GM10248 (cell line): ENCODE measurements around the gene MLLT1.
"Not testable (repeated sequence)": the region's sequence is repeated elsewhere in the genome, so short reads cannot be mapped to it uniquely, and the experiment has no call there.

Experiments used
- CTCF ChIA-PET: fragments of 300-600 bp; sonication (Branson Sonifier 250); formaldehyde crosslinking; extraction: SDS; loops from one replicate; lab custom pipeline; 2021; ENCODE audit warnings: antibody characterized with exemption; lab: Yijun Ruan, JAX
- POLR2A ChIA-PET: fragments of 350-650 bp; sonication (Branson Sonifier 250); formaldehyde crosslinking; extraction: SDS; loops from one replicate; lab custom pipeline; 2020; ENCODE audit warnings: antibody characterized with exemption; lab: Yijun Ruan, JAX
- DNase-seq: peaks from one replicate; pipeline ENCODE4 v3.0.0; 2012; ENCODE audit errors: extremely low spot score
- TF ChIP-seq, protein P1 (sequence below): IDR thresholded peaks from 2 replicates; pipeline ENCODE4 v1.5.1; 2012; ENCODE audit warnings: mild to moderate bottlenecking, low read depth; ENCODE audit errors: extremely low read depth, missing control alignments, control extremely low read depth

MLLT1 gene

GRCh38 chr19:6288737-6289136 lies 9.0 kb upstream of the MLLT1 start:
- POLR2A ChIA-PET = no interaction called here
- CTCF ChIA-PET = interaction anchor here (1.6 to 2.0 kb wide), 2 partner anchors 10 to 11 kb away, joined by 3 to 6 read pairs; no protein-coding TSS in a partner anchor
- no peak for DNase-seq

GRCh38 chr19:6287269-6287885 lies 7.6 kb upstream of the MLLT1 start:
- ChIA-PET POLR2A (no interaction called here), CTCF (interaction anchor here (0.9 to 4.2 kb wide), 4 partner anchors 12 to 69 kb away, joined by 3 to 15 read pairs (median 9); no protein-coding TSS in a partner anchor)
- TF ChIP-seq, protein P1, sequence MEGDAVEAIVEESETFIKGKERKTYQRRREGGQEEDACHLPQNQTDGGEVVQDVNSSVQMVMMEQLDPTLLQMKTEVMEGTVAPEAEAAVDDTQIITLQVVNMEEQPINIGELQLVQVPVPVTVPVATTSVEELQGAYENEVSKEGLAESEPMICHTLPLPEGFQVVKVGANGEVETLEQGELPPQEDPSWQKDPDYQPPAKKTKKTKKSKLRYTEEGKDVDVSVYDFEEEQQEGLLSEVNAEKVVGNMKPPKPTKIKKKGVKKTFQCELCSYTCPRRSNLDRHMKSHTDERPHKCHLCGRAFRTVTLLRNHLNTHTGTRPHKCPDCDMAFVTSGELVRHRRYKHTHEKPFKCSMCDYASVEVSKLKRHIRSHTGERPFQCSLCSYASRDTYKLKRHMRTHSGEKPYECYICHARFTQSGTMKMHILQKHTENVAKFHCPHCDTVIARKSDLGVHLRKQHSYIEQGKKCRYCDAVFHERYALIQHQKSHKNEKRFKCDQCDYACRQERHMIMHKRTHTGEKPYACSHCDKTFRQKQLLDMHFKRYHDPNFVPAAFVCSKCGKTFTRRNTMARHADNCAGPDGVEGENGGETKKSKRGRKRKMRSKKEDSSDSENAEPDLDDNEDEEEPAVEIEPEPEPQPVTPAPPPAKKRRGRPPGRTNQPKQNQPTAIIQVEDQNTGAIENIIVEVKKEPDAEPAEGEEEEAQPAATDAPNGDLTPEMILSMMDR = no peak
- DNase-seq = no peak

More at GRCh38 chr19:6288737-6289136, 9.0 kb upstream of the MLLT1 start:
- TF ChIP-seq, protein P1 = no peak

- ChIA-PET POLR2A (no interaction called here), CTCF (interaction anchor here (0.9 to 4.2 kb wide), 4 partner anchors 13 to 68 kb away, joined by 3 to 15 read pairs (median 9); no protein-coding TSS in a partner anchor)
- DNase-seq = no peak
- TF ChIP-seq, protein P1 = no peak
Observed at GRCh38 chr19:6286676-6287075, 6.9 kb upstream of the MLLT1 start.

DNA sequence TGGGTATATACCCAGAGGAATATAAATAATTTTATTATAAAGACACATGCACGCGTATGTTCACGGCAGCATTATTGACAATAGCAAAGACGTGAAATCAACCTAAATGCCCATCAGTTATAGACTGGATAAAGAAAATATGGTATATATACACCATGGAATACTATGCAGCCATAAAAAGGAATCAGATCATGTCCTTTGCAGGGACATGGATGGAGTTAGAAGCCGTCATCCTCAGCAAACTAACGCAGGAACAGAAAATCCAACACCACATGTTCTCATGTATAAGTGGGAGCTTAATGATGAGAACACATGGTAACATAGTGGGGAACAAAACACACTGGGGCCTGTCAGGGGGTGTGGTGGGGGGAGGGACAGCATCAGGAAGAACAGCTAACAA lies 2.6 kb upstream of the MLLT1 start:
- DNase-seq, POLR2A ChIA-PET: not testable (repeated sequence)
- CTCF ChIA-PET = interaction anchor here (1.3 kb wide), 1 partner anchor 15 kb away, joined by 3 read pairs; no protein-coding TSS in a partner anchor

- TF ChIP-seq, protein P1 = no peak
- CTCF ChIA-PET = interaction anchor here (1.1 to 1.3 kb wide), 2 partner anchors 20 to 61 kb away, joined by 3 to 4 read pairs; no protein-coding TSS in a partner anchor
- DNase-seq = no peak
- POLR2A ChIA-PET = interaction anchor here (0.6 kb wide), 1 partner anchor 570 kb away, joined by 4 read pairs; no protein-coding TSS in a partner anchor
Observed at GRCh38 chr19:6279620-6279930, 200 bp downstream of the MLLT1 start.

- DNase-seq = peak; percentile 18
- CTCF ChIA-PET = interaction anchor here (1.1 to 1.3 kb wide), 2 partner anchors 19 to 61 kb away, joined by 3 to 4 read pairs; no protein-coding TSS in a partner anchor
- TF ChIP-seq, protein P1 = no peak
- POLR2A ChIA-PET = interaction anchor here (0.6 kb wide), 1 partner anchor 571 kb away, joined by 4 read pairs; no protein-coding TSS in a partner anchor
Observed at GRCh38 chr19:6278740-6279619, 795 bp downstream of the MLLT1 start.
